ENCODE results near the gene SRGN. TPM values are rescaled to one million over a fixed set of nuclear protein-coding genes. Genes with fewer than 3 reads are reported as not detected.

Gene SRGN
- total RNA-seq, 2 experiments from 2014 or later = 174 to 192 TPM

DNA sequence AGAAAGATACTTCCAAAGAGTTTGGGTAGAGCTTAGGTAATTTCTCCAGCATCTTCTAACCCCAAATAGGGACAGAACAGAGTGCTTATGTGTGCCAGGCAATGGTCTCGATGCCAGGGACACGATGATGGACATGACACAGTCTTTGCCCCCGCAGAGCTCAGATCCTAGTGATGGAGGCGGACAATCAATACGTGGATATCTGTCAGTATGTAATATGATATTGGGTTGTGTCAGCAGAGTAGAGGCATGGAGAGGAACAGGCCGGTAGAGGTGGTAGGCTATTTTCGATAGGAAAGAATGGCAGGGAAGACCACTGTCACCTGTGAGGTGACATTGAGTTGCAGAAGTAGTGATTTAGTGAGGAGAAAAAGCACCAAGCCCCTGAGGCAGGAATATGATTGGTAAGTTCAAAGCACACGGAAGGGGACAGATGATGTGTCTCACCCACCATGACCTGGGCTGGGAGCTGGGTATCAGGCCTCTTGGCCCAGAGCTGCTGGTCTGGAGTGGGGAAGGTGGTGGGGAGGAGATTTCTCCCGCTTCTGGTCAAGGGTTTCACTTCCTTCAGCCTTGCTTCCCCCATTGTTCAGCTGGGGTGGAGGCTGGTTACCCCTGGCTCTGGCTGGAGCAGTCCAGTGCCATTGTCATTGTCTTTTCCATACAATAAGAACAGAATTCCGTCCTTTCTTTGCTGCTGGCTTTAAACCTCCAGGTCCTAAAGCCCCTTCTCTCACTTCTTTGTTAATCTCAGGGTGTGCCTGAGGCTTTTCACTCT, 36.0 kb upstream of the SRGN start:
- Mint-ChIP-seq H3K9me3 (no peaks in the 10 kb centered on the region), H3K27me3 (no peaks in the 10 kb centered on the region), H3K4me3 (no peak overlapping the region), H3K4me1 (peaks cover 61% of the 10 kb centered on the region), H3K27ac (no peak overlapping the region), H3K36me3 (ENCODE audit: low read depth) (no peaks in the 10 kb centered on the region)
- no peak for DNase-seq
- POLR2A ChIA-PET = no interaction called here
- CTCF ChIA-PET = interaction anchor here (0.7 to 3.0 kb wide), 12 partner anchors 9 to 180 kb away, joined by 3 to 15 read pairs (median 4); partner anchors contain the start of gene SRGN

DNA sequence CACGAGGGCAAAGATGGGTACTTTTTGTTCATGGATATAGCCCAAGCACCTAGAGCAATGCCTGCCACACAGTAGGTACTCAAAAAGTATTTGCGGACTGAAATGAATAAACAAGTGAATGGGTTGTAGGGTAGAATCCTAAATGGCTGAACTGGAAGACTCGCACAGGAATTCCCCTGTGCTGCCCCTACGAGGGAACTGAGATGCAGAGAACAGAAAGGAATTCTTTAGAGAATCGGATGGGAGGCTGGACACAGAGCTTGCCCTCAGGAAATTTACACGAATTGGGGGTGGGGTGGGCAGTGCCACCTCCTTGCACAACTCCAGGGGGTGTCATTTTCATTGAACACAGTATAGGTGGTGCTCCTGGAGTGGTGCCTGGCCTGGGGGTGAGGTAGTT, 35.2 kb upstream of the SRGN start:
- CTCF ChIA-PET = interaction anchor here (0.6 to 2.7 kb wide), 6 partner anchors 9 to 394 kb away, joined by 3 to 11 read pairs (median 4); no protein-coding TSS in a partner anchor
- no peaks in the 10 kb centered on the region for H3K27me3 Mint-ChIP-seq
- POLR2A ChIA-PET = no interaction called here
- H3K36me3 Mint-ChIP-seq (ENCODE audit: low read depth) = no peaks in the 10 kb centered on the region
- DNase-seq = no peak
- H3K4me3 Mint-ChIP-seq = no peak overlapping the region
- H3K9me3 Mint-ChIP-seq = no peaks in the 10 kb centered on the region
- H3K27ac Mint-ChIP-seq = no peak overlapping the region
- H3K4me1 Mint-ChIP-seq = peaks cover 62% of the 10 kb centered on the region

DNA sequence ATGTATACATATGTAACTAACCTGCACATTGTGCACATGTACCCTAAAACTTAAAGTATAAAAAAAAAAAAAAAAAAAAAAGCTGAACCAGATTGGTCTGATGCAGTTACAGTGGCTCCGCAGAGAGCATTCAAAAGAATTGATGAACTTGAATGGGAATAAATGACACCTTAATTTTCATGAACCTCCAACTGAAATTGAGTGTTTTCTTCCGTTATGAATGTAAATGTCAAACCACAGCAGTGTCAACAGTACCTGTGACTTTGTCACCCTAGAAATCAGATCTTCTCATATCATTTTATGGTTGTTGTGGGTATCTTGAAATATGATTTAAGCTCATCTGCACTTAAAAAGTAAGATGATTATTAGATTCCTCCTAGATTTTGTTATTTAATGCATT, 32.7 kb upstream of the SRGN start:
- CTCF ChIA-PET = interaction anchor here (0.7 to 1.9 kb wide), 5 partner anchors 10 to 353 kb away, joined by 3 to 11 read pairs (median 4); no protein-coding TSS in a partner anchor
- no peaks in the 10 kb centered on the region for H3K27me3 Mint-ChIP-seq

DNA sequence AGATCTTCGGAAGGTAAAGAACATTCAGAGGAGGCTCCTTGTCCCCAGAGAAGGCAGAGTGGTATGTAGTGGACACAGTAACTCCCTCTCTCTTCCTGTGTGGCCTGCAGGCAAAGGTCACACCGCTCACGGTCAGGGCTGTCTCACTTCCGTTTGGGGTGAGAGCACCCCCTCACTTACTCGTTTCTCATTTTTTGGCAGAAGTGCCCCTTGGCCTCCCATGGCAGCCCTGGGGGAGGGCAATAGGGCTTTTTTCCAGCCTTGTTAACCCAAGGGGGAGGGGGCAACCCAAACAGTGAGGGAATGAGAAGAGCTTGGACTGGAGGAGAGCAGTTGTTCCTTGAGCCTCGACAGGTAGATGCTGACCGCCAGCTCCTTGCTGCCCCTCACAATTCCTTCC, 31.8 kb upstream of the SRGN start:
- Mint-ChIP-seq H3K4me1 (peaks cover 60% of the 10 kb centered on the region), H3K9me3 (no peaks in the 10 kb centered on the region), H3K27ac (peak overlapping the region; percentile 71), H3K27me3 (no peaks in the 10 kb centered on the region), H3K4me3 (no peak overlapping the region), H3K36me3 (ENCODE audit: low read depth) (no peaks in the 10 kb centered on the region)
- POLR2A ChIA-PET = no interaction called here
- DNase-seq = no peak
- CTCF ChIA-PET = interaction anchor here (0.6 to 1.9 kb wide), 5 partner anchors 9 to 352 kb away, joined by 3 to 11 read pairs (median 6); no protein-coding TSS in a partner anchor

More for the DNA sequence above, 32.7 kb upstream of the SRGN start:
- no peak for DNase-seq
- Mint-ChIP-seq H3K4me3 (no peak overlapping the region), H3K27ac (no peak overlapping the region), H3K36me3 (ENCODE audit: low read depth) (no peaks in the 10 kb centered on the region), H3K4me1 (peaks cover 58% of the 10 kb centered on the region), H3K9me3 (no peaks in the 10 kb centered on the region)
- POLR2A ChIA-PET = interaction anchor here (0.5 to 1.2 kb wide), 2 partner anchors 30 to 34 kb away, joined by 3 to 5 read pairs; no protein-coding TSS in a partner anchor

DNA sequence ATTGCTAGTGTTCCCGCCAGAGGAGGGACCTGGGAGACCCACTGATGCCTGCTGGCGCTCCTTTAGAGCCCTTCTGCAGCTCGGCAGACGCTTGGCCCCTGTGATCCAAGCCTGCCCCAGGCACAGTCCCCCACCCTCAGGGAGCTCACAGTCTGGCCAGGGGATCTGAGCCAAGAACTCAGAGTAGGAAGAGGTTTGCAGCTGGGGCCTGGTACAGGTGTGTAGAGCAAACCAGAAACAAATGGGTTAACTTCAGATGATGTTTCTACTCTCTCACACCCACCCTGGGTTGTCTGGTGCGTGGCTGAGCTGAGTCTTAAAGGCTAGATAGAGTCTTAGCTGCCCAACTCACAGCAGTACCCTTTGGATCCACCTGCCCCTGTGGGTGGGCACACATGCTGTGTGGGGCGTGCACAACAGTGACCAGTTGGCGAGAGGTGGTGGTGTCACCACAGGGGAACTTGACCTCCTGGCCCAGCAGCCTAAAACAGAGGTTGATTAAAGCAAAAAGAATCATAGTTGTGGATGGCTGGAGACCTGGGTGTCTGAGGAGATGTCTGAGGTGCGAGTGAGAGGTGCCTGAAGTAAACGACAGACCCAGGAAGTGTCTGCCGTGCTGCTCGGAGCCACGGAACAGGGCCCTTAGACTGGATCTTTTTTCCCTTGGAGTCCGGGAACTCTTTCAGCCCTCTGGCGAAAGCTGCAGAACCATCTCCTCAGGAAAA, 31.2 kb upstream of the SRGN start:
- H3K9me3 Mint-ChIP-seq = no peaks in the 10 kb centered on the region
- no peaks in the 10 kb centered on the region for H3K27me3 Mint-ChIP-seq
- peak overlapping the region; percentile 89 for H3K27ac Mint-ChIP-seq
- no peak for DNase-seq
- no peak overlapping the region for H3K4me3 Mint-ChIP-seq
- ChIA-PET CTCF (interaction anchor here (0.6 to 1.7 kb wide), 4 partner anchors 9 to 65 kb away, joined by 3 to 11 read pairs (median 8); no protein-coding TSS in a partner anchor), POLR2A (no interaction called here)
- H3K4me1 Mint-ChIP-seq = peaks cover 60% of the 10 kb centered on the region
- H3K36me3 Mint-ChIP-seq (ENCODE audit: low read depth) = no peaks in the 10 kb centered on the region

DNA sequence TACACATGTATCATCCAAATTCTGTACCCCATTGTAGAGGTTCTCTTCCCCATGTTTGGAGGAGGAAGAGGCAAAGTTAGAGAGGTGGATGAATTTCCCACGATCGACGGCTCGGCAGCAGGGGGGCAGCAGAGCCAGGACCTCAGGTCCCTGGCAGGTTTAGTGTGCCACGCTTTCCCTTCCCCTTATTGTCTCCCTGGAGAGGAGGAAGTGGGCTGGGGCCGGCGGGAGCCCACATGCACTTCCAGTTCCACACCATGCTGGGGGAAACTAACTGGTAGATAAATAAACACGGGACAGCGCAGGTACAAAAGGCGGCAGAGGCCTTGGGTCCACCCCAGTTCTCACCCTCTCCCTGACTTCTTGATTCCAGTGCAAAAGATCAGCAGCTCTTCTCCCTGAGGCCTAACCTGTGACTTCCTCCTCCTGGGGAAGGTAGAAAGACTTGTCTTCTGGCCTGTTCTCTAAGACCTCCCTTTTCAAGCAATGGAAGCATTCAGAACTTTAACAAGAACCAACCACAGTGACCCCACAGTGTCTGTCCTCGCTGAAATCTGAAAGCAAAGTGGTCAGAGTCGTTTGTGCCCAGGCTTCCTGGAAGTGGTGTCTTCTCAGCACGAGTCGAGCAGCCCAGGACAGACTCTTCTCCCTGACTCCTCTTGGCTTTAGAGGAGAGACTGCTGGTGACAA, 30.5 kb upstream of the SRGN start:
- Mint-ChIP-seq H3K36me3 (ENCODE audit: low read depth) (no peaks in the 10 kb centered on the region), H3K27ac (peak overlapping the region; percentile 89), H3K4me3 (peak overlapping the region; percentile 3), H3K9me3 (no peaks in the 10 kb centered on the region), H3K27me3 (no peaks in the 10 kb centered on the region), H3K4me1 (peaks cover 63% of the 10 kb centered on the region)
- ChIA-PET CTCF (interaction anchor here (1.6 to 1.7 kb wide), 2 partner anchors 9 to 10 kb away, joined by 6 to 11 read pairs; no protein-coding TSS in a partner anchor), POLR2A (no interaction called here)
- no peak for DNase-seq

DNA sequence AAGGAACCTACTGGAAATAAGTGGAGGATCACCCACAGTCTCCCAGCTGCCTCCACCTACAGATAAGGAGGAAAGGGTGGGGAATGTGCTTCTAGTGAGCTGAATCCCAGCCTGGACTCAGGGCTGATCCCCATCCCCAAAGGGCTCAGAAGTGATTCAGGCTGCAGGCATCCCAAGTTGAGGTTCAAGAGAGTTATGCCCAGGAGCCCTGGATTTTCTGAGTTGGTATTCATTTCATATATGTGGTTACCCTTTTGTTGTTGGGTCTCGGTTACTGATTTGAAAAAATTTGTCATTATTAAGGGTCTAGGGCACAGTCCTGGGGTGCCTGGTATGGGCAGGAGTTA, 30.0 kb upstream of the SRGN start:
- no peak for DNase-seq
- Mint-ChIP-seq H3K4me1 (peaks cover 58% of the 10 kb centered on the region), H3K4me3 (no peak overlapping the region), H3K36me3 (ENCODE audit: low read depth) (no peaks in the 10 kb centered on the region), H3K27me3 (no peaks in the 10 kb centered on the region), H3K27ac (peak overlapping the region; percentile 89), H3K9me3 (no peaks in the 10 kb centered on the region)
- ChIA-PET POLR2A (no interaction called here), CTCF (interaction anchor here (1.7 kb wide), 1 partner anchor 8 kb away, joined by 11 read pairs; no protein-coding TSS in a partner anchor)

DNA sequence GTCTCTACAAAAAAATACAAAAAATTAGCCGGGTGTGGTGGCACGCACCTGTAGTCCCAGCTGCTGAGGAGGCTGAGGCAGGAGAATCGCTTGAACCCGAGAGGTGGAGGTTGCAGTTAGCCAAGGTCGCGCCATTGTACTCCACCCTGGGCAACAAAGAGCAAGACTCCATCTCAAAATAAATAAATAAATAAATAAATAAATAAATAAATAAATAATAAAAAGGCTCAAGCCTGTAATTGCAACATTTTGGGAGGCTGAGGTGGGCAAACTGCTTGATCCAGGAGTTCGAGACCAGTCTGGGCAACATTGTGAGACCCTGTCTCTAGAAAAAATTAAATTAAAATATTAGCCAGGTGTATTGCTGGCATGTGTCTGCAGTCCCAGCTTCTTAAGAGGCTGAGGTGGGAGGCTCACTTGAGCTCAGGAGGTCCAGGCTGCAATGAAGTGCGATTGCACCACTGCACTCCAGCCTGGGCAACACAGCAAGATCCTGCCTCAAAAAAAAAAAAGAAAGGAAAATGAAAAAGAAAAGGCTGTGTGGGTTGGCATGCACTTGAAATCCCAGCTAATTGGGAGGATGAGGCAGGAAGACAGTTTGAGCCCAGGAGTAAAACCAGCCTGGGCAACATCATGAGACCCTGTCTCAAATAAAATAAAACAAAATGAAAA, 27.6 kb upstream of the SRGN start:
- H3K9me3 Mint-ChIP-seq = no peaks in the 10 kb centered on the region
- H3K27ac Mint-ChIP-seq = no peak overlapping the region
- peaks cover 55% of the 10 kb centered on the region for H3K4me1 Mint-ChIP-seq
- H3K36me3 Mint-ChIP-seq (ENCODE audit: low read depth) = no peaks in the 10 kb centered on the region
- ChIA-PET POLR2A (no interaction called here), CTCF (interaction anchor here (0.6 to 1.1 kb wide), 6 partner anchors 11 to 73 kb away, joined by 3 to 5 read pairs (median 3); no protein-coding TSS in a partner anchor)
- H3K27me3 Mint-ChIP-seq = no peaks in the 10 kb centered on the region
- no peak for DNase-seq
- H3K4me3 Mint-ChIP-seq = no peak overlapping the region

DNA sequence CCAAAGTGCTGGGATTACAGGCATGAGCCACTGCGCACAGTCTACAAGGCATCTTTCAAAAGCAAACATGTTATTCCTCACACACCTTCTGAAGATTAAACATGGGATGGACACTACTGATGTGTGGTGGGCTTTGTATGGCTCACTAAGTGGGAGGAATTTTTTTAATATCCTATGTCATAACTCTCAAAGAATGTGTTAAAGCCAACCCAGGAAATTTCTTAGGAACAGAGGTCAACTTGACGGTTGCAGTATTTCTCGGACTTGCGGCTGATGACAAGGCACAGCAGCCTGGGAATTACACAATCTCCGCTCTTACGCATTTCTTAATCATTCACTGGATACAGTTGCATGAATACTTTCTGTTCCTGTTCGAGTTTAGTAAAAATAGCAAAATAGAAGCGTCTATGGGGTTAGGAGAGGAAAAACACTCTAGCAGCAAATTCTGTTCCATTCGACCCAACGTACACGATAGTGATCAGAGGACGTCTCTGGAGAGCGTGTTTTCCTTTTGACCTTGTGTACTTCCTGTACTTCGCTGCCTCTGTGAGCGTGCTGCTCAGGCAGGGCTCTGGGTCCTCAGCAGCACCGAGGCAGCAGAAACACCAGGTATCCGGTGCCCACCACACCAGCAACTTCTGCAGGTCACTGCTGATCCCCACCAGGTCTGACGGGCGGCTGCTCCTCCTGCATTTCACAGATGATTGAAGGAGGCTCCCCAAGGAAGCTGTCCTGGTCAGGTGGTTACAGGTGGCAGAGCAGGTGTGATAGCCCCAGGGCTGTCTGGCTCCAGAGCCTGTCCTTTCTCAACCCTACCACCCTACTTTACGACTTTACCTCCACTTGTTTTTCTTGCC, 26.4 kb upstream of the SRGN start:
- H3K36me3 Mint-ChIP-seq (ENCODE audit: low read depth) = no peaks in the 10 kb centered on the region
- no peaks in the 10 kb centered on the region for H3K9me3 Mint-ChIP-seq
- CTCF ChIA-PET = interaction anchor here (0.6 to 2.4 kb wide), 5 partner anchors 9 to 61 kb away, joined by 3 to 15 read pairs (median 3); no protein-coding TSS in a partner anchor
- DNase-seq = peak; percentile 47
- H3K4me1 Mint-ChIP-seq = peaks cover 52% of the 10 kb centered on the region
- POLR2A ChIA-PET = no interaction called here
- peak overlapping the region; percentile 62 for H3K4me3 Mint-ChIP-seq
- peak overlapping the region; percentile 81 for H3K27ac Mint-ChIP-seq
- H3K27me3 Mint-ChIP-seq = no peaks in the 10 kb centered on the region

DNA sequence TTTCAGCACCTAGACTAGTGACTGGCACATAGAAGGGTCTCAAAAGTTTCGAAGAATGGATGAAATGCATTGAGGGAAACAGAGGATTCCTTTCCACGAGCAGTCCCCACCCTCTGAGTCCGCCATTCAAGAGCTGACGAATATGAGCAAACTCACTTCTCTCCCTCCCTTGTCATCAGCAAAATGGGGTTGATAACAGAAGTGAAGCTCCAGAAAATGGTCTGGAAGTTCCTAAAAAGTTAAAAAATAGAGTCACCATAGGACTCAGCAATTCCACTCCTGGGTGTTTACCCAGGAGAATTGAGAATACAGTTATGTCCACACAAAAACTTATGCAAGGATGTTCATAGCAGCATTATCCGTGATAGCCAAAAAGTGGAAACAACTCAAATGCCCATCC, 25.0 kb upstream of the SRGN start:
- Mint-ChIP-seq H3K4me1 (peaks cover 38% of the 10 kb centered on the region), H3K27ac (no peak overlapping the region), H3K36me3 (ENCODE audit: low read depth) (no peaks in the 10 kb centered on the region), H3K27me3 (no peaks in the 10 kb centered on the region), H3K4me3 (no peak overlapping the region), H3K9me3 (no peaks in the 10 kb centered on the region)
- POLR2A ChIA-PET = no interaction called here
- no peak for DNase-seq
- CTCF ChIA-PET = interaction anchor here (0.6 to 2.4 kb wide), 6 partner anchors 8 to 138 kb away, joined by 3 to 15 read pairs (median 3); no protein-coding TSS in a partner anchor

DNA sequence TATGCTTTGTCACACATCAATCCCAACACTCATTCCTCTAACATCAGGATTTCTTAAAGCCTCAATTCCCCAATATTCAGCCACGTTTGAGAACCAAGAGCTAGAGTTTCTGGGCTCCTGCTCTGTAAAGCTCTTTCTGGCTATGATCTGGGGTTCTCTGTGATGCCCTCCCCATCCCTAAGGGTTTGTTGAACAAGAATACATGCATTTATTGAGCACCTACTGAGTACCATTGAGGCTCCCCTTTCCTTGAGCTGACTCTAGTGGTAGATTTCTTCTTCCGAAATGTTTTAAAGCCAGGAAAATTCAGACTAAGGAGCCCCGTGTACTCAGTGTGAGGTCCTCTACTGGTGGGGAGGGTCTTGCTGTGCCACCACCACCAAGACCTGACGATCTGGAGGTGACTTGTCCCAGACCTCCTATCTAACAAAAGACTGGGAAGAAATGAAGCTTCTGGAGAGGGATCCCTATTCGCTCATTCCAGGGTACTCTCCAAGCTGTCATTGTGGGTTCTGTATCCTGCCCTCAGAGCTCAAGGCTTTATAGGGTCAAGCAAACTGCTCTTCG, 23.1 kb upstream of the SRGN start:
- Mint-ChIP-seq H3K27ac (peak overlapping the region; percentile 36), H3K27me3 (no peaks in the 10 kb centered on the region), H3K9me3 (no peaks in the 10 kb centered on the region), H3K4me3 (no peak overlapping the region), H3K4me1 (peaks cover 33% of the 10 kb centered on the region), H3K36me3 (ENCODE audit: low read depth) (no peaks in the 10 kb centered on the region)
- no peak for DNase-seq
- CTCF ChIA-PET = interaction anchor here (0.6 to 3.1 kb wide), 14 partner anchors 8 to 164 kb away, joined by 3 to 13 read pairs (median 4); partner anchors contain the start of genes DDX50 and SRGN
- POLR2A ChIA-PET = no interaction called here
